ENCODE measurements around the gene VWA7. TPM values are rescaled to one million over a fixed set of nuclear protein-coding genes. Genes with fewer than 3 reads are reported as not detected.
A peak's percentile ranks its signal among the peaks of the same experiment; 100 is the strongest.
"Not testable (repeated sequence)": the region's sequence is repeated elsewhere in the genome, so short reads cannot be mapped to it uniquely, and the experiment has no call there.

VWA7 gene, protein sequence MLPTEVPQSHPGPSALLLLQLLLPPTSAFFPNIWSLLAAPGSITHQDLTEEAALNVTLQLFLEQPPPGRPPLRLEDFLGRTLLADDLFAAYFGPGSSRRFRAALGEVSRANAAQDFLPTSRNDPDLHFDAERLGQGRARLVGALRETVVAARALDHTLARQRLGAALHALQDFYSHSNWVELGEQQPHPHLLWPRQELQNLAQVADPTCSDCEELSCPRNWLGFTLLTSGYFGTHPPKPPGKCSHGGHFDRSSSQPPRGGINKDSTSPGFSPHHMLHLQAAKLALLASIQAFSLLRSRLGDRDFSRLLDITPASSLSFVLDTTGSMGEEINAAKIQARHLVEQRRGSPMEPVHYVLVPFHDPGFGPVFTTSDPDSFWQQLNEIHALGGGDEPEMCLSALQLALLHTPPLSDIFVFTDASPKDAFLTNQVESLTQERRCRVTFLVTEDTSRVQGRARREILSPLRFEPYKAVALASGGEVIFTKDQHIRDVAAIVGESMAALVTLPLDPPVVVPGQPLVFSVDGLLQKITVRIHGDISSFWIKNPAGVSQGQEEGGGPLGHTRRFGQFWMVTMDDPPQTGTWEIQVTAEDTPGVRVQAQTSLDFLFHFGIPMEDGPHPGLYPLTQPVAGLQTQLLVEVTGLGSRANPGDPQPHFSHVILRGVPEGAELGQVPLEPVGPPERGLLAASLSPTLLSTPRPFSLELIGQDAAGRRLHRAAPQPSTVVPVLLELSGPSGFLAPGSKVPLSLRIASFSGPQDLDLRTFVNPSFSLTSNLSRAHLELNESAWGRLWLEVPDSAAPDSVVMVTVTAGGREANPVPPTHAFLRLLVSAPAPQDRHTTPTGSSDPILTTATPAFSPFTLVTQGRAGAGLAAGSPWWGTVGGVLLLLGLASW
- under 1 TPM; 0.22 to 0.80 (median 0.58) TPM for total RNA-seq

DNA sequence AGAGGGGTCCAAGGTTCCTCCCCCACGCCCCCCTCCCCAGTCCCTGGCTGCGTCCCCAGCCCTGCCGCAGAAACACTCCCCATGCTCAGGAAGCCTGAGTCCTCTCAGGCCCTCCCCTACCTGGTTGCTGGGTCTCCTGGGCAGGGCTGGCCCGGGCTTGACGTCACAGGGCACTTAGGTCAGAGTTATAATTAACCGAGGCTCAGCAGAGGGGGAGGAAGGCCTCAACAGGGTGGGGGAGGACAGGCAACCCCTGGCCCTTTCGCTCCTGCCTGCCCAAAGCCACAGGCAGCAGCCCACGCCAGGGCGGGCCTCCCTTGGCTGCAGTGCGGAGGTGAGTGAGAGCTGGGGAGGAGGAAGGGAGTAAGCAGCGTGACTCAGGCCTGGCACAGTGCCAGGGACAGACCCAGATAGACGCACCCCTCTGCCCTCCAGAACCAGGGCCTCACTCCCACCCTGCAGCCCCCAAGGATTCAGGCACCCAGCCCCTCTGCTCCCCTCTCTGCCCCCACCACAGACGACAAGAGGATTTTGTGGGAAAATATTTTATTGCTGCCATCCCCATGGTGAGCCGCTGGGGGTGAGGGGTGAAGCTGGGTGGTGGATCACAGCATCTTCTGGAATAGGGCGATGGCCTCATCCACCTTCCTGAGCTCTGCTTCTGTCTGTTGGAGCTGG lies at the start of gene VWA7:
VWA7 (minus strand) TSS at position 340 of the 678 bp plus-strand sequence. CDS start 549 bp downstream, outside the sequence.
- Histone ChIP-seq H3K36me3 (peaks cover 13 to 44% (median 26%) of the 10 kb centered on the region in 3 donors), H3K27me3 (no peaks in the 10 kb centered on the region), H3K27ac (peak within 1 kb of the TSS; percentile 45 to 73 (median 64)), H3K9me3 (no peaks in the 10 kb centered on the region), H3K4me3 (peak within 1 kb of the TSS in 1 of 4 donors; percentile 45), H3K4me1 (peaks cover 13 to 32% (median 14%) of the 10 kb centered on the region in 3 donors)
- intact Hi-C loops (cut with DNase I) = no loop called here
- 29 to 100% methylated on average over 1 to 3 of the region's 15 CpGs for WGBS, 2 donors
- TF ChIP-seq, protein P1, sequence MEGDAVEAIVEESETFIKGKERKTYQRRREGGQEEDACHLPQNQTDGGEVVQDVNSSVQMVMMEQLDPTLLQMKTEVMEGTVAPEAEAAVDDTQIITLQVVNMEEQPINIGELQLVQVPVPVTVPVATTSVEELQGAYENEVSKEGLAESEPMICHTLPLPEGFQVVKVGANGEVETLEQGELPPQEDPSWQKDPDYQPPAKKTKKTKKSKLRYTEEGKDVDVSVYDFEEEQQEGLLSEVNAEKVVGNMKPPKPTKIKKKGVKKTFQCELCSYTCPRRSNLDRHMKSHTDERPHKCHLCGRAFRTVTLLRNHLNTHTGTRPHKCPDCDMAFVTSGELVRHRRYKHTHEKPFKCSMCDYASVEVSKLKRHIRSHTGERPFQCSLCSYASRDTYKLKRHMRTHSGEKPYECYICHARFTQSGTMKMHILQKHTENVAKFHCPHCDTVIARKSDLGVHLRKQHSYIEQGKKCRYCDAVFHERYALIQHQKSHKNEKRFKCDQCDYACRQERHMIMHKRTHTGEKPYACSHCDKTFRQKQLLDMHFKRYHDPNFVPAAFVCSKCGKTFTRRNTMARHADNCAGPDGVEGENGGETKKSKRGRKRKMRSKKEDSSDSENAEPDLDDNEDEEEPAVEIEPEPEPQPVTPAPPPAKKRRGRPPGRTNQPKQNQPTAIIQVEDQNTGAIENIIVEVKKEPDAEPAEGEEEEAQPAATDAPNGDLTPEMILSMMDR (IDR thresholded peaks at IDR 0.05) = no peak
- peak in 1 of 4 donors; percentile 26 for TF ChIP-seq POLR2A (IDR thresholded peaks at IDR 0.05)
- DNase-seq = no peak

DNA sequence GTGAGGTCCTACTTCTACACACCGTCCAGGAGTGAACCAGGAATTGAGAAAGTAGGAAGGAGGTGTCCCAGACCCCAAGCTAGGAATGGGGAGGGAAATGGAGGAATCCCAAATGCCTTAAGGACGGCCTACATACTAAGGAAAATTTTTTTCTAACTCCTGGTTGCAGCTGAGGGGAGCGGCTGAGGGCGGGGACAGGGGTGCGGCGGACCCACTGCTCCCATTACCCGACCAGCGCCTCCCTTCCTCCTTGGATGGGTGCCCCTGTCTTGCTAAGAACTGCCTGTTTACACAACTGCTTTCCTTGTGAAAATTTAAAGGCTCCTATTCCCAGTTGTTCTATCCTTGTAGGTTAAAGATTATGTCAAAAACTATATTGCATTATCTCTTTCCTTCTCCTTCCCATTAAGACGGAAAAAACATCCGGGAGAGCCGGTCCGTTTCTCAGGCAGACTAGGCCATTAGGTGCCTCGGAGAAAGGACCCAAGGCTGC lies 49.7 kb upstream of the VWA7 start:
- intact Hi-C loops (cut with DNase I) = no loop called here
- no peaks in the 10 kb centered on the region for H3K36me3 ChIP-seq
- peak overlapping the region; percentile 88 to 100 (median 97) for H3K27ac ChIP-seq
- H3K9me3 ChIP-seq = no peaks in the 10 kb centered on the region
- peak overlapping the region; percentile 60 to 87 (median 64) for H3K4me3 ChIP-seq
- DNase-seq = no peak
- H3K4me1 ChIP-seq = peaks cover 22 to 67% (median 50%) of the 10 kb centered on the region in 3 donors
- no peaks in the 10 kb centered on the region for H3K27me3 ChIP-seq
- TF ChIP-seq, protein P1 (IDR thresholded peaks at IDR 0.05) = no peak
- peak in 2 of 4 donors; percentile 15 to 44 for TF ChIP-seq POLR2A (IDR thresholded peaks at IDR 0.05)
- WGBS, 2 donors = 0 to 2% methylated on average over 12 to 13 of the region's 13 CpGs

DNA sequence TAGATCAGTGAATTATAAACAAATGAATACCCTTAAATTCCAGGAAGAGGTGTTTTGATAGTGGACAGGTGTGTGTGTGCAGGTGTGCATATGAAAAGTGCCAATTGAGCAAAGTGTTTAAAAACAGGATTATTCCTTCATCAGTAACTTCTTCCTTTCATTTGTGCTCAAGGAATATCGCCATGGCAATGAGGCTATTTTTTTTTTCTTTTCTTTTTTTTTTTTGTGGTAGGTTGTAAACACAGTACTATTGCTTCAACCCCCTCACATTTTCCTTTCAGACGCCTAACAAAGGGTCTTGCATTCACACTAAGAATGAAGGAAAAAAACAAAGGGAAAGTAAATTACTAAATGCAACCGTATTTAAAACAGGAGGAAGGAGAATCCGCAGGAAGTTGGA lies 48.4 kb upstream of the VWA7 start:
- Histone ChIP-seq H3K27ac (peak overlapping the region; percentile 88 to 100 (median 97)), H3K27me3 (no peaks in the 10 kb centered on the region), H3K4me3 (peak overlapping the region in 3 of 4 donors; percentile 60 to 87 (median 66)), H3K36me3 (no peaks in the 10 kb centered on the region), H3K9me3 (no peaks in the 10 kb centered on the region), H3K4me1 (peaks cover 16 to 66% (median 48%) of the 10 kb centered on the region in 3 donors)
- 24 to 39% methylated on average over 4 of the region's 4 CpGs for WGBS, 2 donors
- intact Hi-C loops (cut with DNase I) = no loop called here
- no peak for DNase-seq
- TF ChIP-seq POLR2A (IDR thresholded peaks at IDR 0.05) = no peak
- TF ChIP-seq, protein P1 (IDR thresholded peaks at IDR 0.05) = no peak

DNA sequence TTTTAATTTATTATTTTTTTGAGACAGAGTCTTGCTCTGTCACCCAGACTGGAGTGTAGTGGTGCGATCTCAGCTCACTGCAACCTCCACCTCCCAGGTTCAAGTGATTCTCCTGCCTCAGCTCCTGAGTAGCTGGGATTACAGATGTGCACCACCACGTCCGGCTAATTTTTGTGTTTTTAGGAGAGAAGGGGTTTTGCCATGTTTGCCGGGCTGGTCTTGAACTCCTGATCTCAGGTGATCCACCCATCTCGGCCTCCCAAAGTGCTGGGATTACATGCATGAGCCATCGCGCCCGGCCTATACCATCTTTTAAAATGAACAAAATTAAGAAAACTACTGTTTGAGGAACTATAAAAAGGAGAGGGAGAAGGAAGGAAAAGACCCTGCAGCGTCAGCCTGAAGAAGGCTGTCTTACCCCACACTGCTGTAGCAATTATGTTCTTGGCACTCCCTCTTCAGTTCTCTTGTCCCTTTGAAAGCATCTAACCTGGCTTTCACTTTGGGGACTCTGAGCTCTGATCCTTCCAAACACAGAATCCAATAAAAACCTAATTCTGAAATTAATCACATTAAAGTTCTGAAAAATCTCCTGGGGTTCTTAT lies 46.6 kb upstream of the VWA7 start:
- 36 to 60% methylated on average over 2 to 9 of the region's 9 CpGs for WGBS, 2 donors
- H3K27me3 ChIP-seq; H3K9me3 ChIP-seq; H3K36me3 ChIP-seq; H3K4me3 ChIP-seq; DNase-seq; intact Hi-C loops (cut with DNase I): not testable (repeated sequence)
- Histone ChIP-seq H3K27ac (peak overlapping the region; percentile 88 to 100 (median 98)), H3K4me1 (peaks cover 33 to 80% (median 67%) of the 10 kb centered on the region in 3 donors)

Data from esophagus squamous epithelium (tissue), 5 donors.